GM12874 (cell line): ENCODE data around the gene PALM.

Experiments
- TF ChIP-seq, protein P1 (sequence below): IDR thresholded peaks from 2 replicates; pipeline ENCODE4 v1.5.1; 2011; ENCODE audit warnings: low read depth, mild to moderate bottlenecking, control low read depth, low read length, moderate library complexity; ENCODE audit not compliant: insufficient read depth

The PALM gene

DNA sequence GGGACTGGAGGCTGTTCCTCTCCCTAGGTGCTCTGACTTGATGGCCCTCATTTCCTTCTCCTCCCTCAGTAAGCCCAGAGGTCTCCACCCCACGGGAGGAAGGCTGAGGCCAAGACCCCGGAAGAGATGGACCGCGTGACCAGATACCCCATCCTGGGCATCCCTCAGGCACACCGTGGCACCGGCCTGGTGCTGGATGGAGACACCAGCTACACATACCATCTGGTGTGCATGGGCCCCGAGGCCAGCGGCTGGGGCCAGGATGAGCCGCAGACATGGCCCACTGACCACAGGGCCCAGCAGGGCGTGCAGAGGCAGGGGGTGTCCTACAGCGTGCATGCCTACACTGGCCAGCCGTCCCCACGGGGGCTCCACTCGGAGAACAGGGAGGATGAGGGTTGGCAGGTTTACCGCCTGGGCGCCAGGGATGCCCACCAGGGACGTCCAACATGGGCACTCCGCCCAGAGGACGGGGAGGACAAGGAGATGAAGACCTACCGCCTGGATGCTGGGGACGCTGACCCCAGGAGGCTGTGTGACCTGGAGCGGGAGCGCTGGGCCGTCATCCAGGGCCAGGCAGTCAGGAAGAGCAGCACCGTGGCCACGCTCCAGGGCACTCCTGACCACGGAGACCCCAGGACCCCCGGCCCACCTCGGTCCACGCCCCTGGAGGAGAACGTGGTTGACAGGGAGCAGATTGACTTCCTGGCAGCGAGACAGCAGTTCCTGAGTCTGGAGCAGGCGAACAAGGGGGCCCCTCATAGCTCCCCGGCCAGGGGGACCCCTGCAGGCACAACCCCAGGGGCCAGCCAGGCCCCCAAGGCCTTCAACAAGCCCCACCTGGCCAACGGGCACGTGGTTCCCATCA is 48.3 kb downstream of the PALM start:
- TF ChIP-seq, protein P1, sequence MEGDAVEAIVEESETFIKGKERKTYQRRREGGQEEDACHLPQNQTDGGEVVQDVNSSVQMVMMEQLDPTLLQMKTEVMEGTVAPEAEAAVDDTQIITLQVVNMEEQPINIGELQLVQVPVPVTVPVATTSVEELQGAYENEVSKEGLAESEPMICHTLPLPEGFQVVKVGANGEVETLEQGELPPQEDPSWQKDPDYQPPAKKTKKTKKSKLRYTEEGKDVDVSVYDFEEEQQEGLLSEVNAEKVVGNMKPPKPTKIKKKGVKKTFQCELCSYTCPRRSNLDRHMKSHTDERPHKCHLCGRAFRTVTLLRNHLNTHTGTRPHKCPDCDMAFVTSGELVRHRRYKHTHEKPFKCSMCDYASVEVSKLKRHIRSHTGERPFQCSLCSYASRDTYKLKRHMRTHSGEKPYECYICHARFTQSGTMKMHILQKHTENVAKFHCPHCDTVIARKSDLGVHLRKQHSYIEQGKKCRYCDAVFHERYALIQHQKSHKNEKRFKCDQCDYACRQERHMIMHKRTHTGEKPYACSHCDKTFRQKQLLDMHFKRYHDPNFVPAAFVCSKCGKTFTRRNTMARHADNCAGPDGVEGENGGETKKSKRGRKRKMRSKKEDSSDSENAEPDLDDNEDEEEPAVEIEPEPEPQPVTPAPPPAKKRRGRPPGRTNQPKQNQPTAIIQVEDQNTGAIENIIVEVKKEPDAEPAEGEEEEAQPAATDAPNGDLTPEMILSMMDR = no peak

DNA sequence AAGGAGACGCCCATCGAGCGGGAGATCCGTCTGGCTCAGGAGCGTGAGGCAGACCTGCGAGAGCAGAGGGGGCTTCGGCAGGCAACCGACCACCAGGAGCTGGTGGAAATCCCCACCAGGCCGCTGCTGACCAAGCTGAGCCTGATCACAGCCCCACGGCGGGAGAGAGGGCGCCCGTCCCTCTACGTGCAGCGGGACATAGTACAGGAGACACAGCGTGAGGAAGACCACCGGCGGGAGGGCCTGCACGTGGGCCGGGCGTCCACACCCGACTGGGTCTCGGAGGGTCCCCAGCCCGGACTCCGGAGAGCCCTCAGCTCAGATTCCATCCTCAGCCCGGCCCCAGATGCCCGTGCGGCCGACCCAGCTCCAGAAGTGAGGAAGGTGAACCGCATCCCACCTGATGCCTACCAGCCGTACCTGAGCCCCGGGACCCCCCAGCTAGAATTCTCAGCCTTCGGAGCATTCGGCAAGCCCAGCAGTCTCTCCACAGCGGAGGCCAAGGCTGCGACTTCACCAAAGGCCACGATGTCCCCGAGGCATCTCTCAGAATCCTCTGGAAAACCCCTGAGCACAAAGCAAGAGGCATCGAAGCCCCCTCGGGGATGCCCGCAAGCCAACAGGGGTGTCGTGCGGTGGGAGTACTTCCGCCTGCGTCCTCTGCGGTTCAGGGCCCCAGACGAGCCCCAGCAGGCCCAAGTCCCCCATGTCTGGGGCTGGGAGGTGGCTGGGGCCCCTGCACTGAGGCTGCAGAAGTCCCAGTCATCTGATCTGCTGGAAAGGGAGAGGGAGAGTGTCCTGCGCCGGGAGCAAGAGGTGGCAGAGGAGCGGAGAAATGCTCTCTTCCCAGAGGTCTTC is 49.3 kb downstream of the PALM start:
- TF ChIP-seq, protein P1 = no peak

DNA sequence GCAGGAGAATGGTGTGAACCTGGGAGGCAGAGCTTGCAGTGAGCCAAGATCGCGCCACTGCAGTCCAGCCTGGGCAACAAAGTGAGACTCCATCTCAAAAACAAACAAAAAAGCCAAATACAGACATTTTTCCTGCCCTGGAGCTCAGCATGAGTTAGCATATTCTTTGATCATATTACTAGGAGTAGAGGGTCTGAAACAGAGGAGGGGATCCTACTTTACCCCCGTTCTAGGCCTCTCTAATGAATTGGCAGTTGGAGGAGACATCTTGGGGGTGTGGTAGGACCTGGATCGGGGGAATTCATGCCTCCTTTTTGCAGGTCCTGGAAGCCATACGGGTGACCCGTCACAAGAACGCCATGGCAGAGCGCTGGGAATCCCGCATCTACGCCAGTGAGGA is 54.4 kb downstream of the PALM start:
- TF ChIP-seq, protein P1 = no peak

DNA sequence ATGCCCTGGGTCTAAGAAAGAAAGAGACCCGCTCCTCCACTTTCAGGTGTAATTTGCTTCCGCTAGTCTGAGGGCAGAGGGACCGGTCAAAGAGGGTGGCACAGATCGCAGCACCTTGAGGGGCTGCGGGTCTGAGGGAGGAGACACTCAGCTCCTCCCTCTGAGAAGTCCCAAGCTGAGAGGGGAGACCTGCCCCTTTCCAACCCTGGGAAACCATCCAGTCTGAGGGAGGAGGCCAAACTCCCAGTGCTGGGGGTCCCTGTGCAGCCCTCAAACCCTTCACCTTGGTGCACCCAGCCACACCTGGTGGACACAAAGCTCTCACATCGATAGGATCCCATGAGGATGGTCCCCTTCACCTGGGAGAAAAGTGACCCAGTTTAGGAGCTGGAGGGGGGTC is 55.1 kb downstream of the PALM start:
- TF ChIP-seq, protein P1 = no peak

DNA sequence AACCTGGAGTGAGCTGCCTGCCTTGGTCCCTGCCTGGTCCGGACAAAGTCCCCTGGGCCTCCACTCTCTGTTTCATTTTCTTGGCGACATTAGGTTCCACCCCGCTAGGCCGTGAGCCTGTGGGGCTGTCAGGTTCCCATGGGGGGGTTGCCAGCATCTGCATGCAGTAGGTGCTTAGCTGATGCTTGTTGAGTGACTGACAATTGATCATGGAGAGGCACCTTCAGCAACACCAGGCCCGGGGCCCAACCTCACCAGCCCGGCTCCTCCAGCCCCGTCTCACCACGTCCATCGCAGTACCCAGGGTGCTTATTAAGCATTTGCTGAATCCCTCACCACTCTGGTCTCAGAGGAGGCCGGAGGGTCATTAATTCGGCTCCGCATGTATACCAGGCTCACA is 55.6 kb downstream of the PALM start:
- TF ChIP-seq, protein P1 = no peak

DNA sequence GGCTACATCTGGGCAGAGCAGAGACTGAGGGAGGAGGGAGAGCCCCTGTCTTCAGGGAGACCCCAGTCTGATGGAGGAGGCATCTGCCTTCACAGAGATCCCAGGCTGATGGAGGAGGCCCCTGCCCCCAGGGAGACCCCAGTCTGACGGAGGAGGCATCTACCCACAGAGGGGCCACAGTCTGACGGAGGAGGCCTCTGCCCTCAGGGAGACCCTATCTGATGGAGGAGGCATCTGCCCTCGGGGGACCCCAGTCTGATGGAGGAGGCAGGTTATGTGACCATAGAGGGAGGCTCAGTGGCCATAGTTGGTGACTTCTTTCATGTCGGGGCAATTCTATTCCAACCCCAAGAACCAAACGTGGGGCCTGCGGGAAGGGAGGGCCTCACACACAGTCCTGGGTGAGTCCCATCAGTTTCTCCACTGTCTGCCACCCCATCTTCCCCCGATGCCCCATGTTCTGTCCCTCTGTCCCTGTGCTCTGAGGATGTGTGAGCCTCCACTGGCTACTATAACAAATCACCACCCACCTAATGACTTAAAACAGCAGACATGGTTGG is 56.5 kb downstream of the PALM start:
- TF ChIP-seq, protein P1 = no peak

DNA sequence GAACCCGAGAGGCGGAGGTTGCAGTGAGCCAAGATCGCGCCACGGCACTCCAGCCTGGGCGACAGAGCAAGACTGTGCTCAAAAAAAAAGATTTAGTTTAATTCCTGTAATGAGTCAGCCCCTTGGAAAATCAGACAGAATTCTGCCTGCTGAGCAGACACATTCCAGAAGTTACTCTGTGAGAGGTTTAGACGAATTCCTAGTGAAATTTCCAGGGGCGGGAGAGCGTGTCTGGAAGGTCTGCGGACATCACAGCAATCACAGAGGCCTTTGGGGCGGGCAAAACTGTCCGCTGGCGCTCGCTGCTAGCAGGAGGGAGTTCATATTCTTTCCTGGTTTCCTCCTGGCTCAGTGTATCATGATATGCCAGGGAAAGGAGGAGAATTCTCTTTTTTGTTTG is 59.7 kb downstream of the PALM start:
- TF ChIP-seq, protein P1 = no peak
